ENCODE results near the gene TMEM176B. TPM values are rescaled to one million over a fixed set of nuclear protein-coding genes. Genes with fewer than 3 reads are reported as not detected.
A peak's percentile ranks its signal among the peaks of the same experiment; 100 is the strongest.

The TMEM176B gene
- total and polyA plus RNA-seq, 2 of the 13 experiments (the other 11 are each of a cell fraction or from before 2014, with no cell fraction given), result not detected

GRCh38 chr7:150778738-150779301 is 21.3 kb downstream of the TMEM176B start (continued):
- TF ChIP-seq RAD21 (CRISPR knock-in tag; IDR thresholded peaks at IDR 0.05) (peak; percentile 69), ZNF331 (CRISPR knock-in tag; IDR thresholded peaks at IDR 0.05) (0 out of 2 replicates have a peak, but pooled peaks have one; percentile 25), ZMYM3 (CRISPR knock-in tag; IDR thresholded peaks at IDR 0.05) (no peak), MBD4 (IDR thresholded peaks at IDR 0.05; ENCODE audit: borderline replicate concordance, low read length) (no peak), ZNF670 (CRISPR knock-in tag; IDR thresholded peaks at IDR 0.05; ENCODE audit: borderline replicate concordance) (no peak), THAP11 (CRISPR knock-in tag; IDR thresholded peaks at IDR 0.05) (0 out of 2 replicates have a peak, but pooled peaks have one; percentile 18), MTA3 (CRISPR knock-in tag; IDR thresholded peaks at IDR 0.05) (no peak), SMC3 (IDR thresholded peaks at IDR 0.05; ENCODE audit: low read length) (peak; percentile 72), PHF21A (CRISPR knock-in tag; IDR thresholded peaks at IDR 0.05) (0 out of 2 replicates have a peak, but pooled peaks have one; percentile 2), CTCF (CRISPR knock-in tag; IDR thresholded peaks at IDR 0.05) (peak; percentile 90), ZNF678 (CRISPR knock-in tag; IDR thresholded peaks at IDR 0.05) (no peak), TEF (CRISPR knock-in tag; IDR thresholded peaks at IDR 0.05) (peak; percentile 67; the same call in 1 of the 2 replicates), ZFP36L1 (CRISPR knock-in tag; IDR thresholded peaks at IDR 0.05) (no peak), NAIF1 (CRISPR knock-in tag; IDR thresholded peaks at IDR 0.05; ENCODE audit: borderline replicate concordance) (no peak), POLR2G (IDR thresholded peaks at IDR 0.05; ENCODE audit: low read depth, low read length) (no peak), GATAD2A (CRISPR knock-in tag; IDR thresholded peaks at IDR 0.05) (peak; percentile 30; the same call in 1 of the 2 replicates), MAX (IDR thresholded peaks at IDR 0.05) (peak; percentile 25; the same call in 1 of the 2 replicates), JUNB (CRISPR knock-in tag; IDR thresholded peaks at IDR 0.05; ENCODE audit: borderline replicate concordance) (no peak), ZHX2 (IDR thresholded peaks at IDR 0.05; ENCODE audit: low read depth) (no peak), ZHX2 (CRISPR knock-in tag; IDR thresholded peaks at IDR 0.05; ENCODE audit: borderline replicate concordance) (no peak)
